ENCODE data around the gene IRX5.

GRCh38 chr16:54954220-54954619, 23.6 kb downstream of the IRX5 start:
- TF ChIP-seq CTCF (IDR thresholded peaks at IDR 0.05 in 4 of 5, conservative IDR thresholded peaks at IDR 0.05 in 1 of 5): no peak
- TF ChIP-seq POLR2A (IDR thresholded peaks at IDR 0.05): no peak
